Fibroblast of lung (primary cell): ENCODE measurements around the gene AK8. TPM values are rescaled to one million over a fixed set of nuclear protein-coding genes. Genes with fewer than 3 reads are reported as not detected.

Experiments used
- DNase-seq, 2 donors: peaks; one replicate each; pipeline versions ENCODE4 v3.0.0 to v3.0.0-alpha.2; 2010; ENCODE audit warnings: low read depth in 2 of 2
- H2AFZ ChIP-seq: 2 replicates; pipeline ENCODE4 v1.5.1; 2012; ENCODE audit warnings: low read length, control low read depth, inconsistent platforms
- H3K27ac ChIP-seq: 2 replicates; pipeline ENCODE4 v1.5.1; 2011; ENCODE audit warnings: low read length, control low read depth; ENCODE audit not compliant: insufficient read depth
- H3K27me3 ChIP-seq: 2 replicates; pipeline ENCODE4 v1.5.1; 2011; ENCODE audit warnings: mild to moderate bottlenecking, low read length; ENCODE audit not compliant: control insufficient read depth, insufficient read depth
- H3K36me3 ChIP-seq: 2 replicates; pipeline ENCODE4 v1.5.1; 2011; ENCODE audit warnings: low read length; ENCODE audit not compliant: control insufficient read depth, insufficient read depth
- H3K4me1 ChIP-seq: 2 replicates; pipeline ENCODE4 v1.5.1; 2011; ENCODE audit warnings: low read length; ENCODE audit not compliant: control insufficient read depth, insufficient read depth; ENCODE audit errors: extremely low read depth
- H3K4me2 ChIP-seq: 2 replicates; pipeline ENCODE4 v1.5.1; 2011; ENCODE audit warnings: low read length, control low read depth; ENCODE audit not compliant: insufficient read depth; ENCODE audit errors: extremely low read depth
- H3K4me3 ChIP-seq, 4 experiments: fragments of 200-600 bp in 1 of 4; sonication (generic) in 1 of 4; replicated peaks in 1 of 4; 2 replicates each; pipeline ENCODE4 v1.5.1; 2011 to 2016; ENCODE audit warnings: low read length in 4 of 4, low read depth in 3 of 4, mild to moderate bottlenecking in 3 of 4, control low read depth in 2 of 4, inconsistent platforms in 1 of 4, mixed read lengths in 1 of 4; ENCODE audit not compliant: insufficient read depth in 1 of 4; ENCODE audit errors: control extremely low read depth in 1 of 4
- H3K79me2 ChIP-seq: 2 replicates; pipeline ENCODE4 v1.5.1; 2012; ENCODE audit warnings: mild to moderate bottlenecking, low read length, inconsistent platforms; ENCODE audit not compliant: control insufficient read depth, insufficient read depth
- H3K9ac ChIP-seq: 2 replicates; pipeline ENCODE4 v1.5.1; 2011; ENCODE audit warnings: mild to moderate bottlenecking, low read length, control low read depth; ENCODE audit not compliant: insufficient read depth
- H3K9me3 ChIP-seq: 2 replicates; pipeline ENCODE4 v1.5.1; 2012; ENCODE audit warnings: low read depth, low read length; ENCODE audit not compliant: control insufficient read depth, insufficient read depth
- H4K20me1 ChIP-seq: 2 replicates; pipeline ENCODE4 v1.5.1; 2011; ENCODE audit warnings: low read length; ENCODE audit not compliant: control insufficient read depth, insufficient read depth; ENCODE audit errors: extremely low read depth
- EZH2 ChIP-seq: IDR thresholded peaks from 2 replicates; pipeline ENCODE4 v1.5.1; 2012; ENCODE audit warnings: low read length, control low read depth, mild to moderate bottlenecking; ENCODE audit errors: missing control alignments
- polyA plus RNA-seq, 2 donors: library from polyadenylated mRNA; depleted of rRNA in 1 of 2; stranded (reverse) in 1 of 2; unstranded in 1 of 2; fragments of >200 nt; gene quantifications; 2 replicates each; pipeline ENCODE4 v1.2.1, GENCODE V29; 2011 to 2012; ENCODE audit warnings: missing spikeins in 1 of 2
- total RNA-seq: library from RNA; depleted of rRNA; stranded (reverse); fragments of >200 nt; gene quantifications from 2 replicates; pipeline ENCODE4 v1.2.1, GENCODE V29; 2014
- TF ChIP-seq, protein P1 (sequence below), 2 donors: IDR thresholded peaks in 1 of 2; conservative IDR thresholded peaks in 1 of 2; 1 replicate in 1 of 2; 2 replicates in 1 of 2; pipeline ENCODE4 v1.5.1; 2011 to 2012; ENCODE audit warnings: low read length in 2 of 2, control low read depth in 1 of 2, inconsistent platforms in 1 of 2, low read depth in 1 of 2, mild to moderate bottlenecking in 1 of 2

The AK8 gene
- total and polyA plus RNA-seq, 2 donors (not counting 1 experiment from before 2014, with no cell fraction given) = 0.17 to 0.50 TPM

DNA sequence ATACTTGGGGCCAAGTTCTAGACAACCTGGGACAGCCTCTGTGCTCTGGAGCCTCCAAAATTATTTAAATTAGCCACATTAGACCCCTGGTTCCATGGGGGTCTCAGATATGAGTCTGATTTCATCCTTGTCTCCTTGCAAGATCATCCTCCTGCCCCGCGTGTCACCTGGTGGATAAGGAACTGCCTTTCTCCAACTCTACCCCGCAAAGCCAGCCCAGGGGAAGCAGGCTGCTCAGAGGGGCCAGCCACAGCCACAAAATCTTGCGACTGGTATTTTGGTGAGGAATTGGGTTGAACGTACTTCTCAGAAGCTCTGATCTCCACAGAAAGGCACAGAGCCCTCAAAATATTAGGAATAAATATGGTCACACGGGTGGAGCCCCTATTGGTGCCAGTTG, 101.2 kb downstream of the AK8 start:
- no peak for DNase-seq
- Histone ChIP-seq H3K79me2 (no peaks in the 10 kb centered on the region), H3K4me1 (no peaks in the 10 kb centered on the region), H4K20me1 (no peaks in the 10 kb centered on the region), H3K27ac (no peak overlapping the region), H3K9ac (no peak overlapping the region), H3K36me3 (no peaks in the 10 kb centered on the region), H3K27me3 (peaks cover 3% of the 10 kb centered on the region), H3K4me3 (no peak overlapping the region), H3K9me3 (no peaks in the 10 kb centered on the region), H3K4me2 (no peak overlapping the region), H2AFZ (no peak overlapping the region)
- no peak for TF ChIP-seq EZH2
- TF ChIP-seq, protein P1, sequence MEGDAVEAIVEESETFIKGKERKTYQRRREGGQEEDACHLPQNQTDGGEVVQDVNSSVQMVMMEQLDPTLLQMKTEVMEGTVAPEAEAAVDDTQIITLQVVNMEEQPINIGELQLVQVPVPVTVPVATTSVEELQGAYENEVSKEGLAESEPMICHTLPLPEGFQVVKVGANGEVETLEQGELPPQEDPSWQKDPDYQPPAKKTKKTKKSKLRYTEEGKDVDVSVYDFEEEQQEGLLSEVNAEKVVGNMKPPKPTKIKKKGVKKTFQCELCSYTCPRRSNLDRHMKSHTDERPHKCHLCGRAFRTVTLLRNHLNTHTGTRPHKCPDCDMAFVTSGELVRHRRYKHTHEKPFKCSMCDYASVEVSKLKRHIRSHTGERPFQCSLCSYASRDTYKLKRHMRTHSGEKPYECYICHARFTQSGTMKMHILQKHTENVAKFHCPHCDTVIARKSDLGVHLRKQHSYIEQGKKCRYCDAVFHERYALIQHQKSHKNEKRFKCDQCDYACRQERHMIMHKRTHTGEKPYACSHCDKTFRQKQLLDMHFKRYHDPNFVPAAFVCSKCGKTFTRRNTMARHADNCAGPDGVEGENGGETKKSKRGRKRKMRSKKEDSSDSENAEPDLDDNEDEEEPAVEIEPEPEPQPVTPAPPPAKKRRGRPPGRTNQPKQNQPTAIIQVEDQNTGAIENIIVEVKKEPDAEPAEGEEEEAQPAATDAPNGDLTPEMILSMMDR (conservative IDR thresholded peaks at IDR 0.05 in 1 of 2, IDR thresholded peaks at IDR 0.05 in 1 of 2; ENCODE audit: low read depth in 1 of 2, low read length in 2 of 2) = no peak

DNA sequence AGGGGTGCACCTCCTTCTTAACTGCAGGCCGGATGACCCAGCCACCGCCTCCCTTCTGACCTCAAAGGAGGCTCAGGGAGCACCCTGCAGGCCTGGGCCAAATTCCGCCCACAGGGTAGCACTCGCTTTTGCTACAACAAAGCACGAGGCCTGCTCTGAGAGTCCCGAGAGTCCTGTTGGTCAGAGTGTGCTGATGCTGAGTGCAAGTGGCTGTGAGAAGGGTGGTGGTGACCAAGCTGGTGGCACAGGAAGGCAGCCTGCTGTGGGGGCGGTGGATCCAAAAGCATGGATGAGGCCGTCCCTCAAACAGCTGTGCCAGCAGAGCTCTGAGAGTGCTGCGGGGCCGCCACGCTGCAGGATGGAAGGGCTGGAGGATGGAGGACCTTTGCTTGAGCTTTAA, 101.8 kb downstream of the AK8 start:
- Histone ChIP-seq H3K4me2 (no peak overlapping the region), H2AFZ (no peak overlapping the region), H3K9ac (no peak overlapping the region), H3K4me1 (no peaks in the 10 kb centered on the region), H3K79me2 (no peaks in the 10 kb centered on the region), H4K20me1 (no peaks in the 10 kb centered on the region), H3K9me3 (no peaks in the 10 kb centered on the region), H3K27me3 (peaks cover 3% of the 10 kb centered on the region), H3K4me3 (no peak overlapping the region), H3K36me3 (no peaks in the 10 kb centered on the region), H3K27ac (no peak overlapping the region)
- DNase-seq = no peak
- no peak for TF ChIP-seq EZH2

DNA sequence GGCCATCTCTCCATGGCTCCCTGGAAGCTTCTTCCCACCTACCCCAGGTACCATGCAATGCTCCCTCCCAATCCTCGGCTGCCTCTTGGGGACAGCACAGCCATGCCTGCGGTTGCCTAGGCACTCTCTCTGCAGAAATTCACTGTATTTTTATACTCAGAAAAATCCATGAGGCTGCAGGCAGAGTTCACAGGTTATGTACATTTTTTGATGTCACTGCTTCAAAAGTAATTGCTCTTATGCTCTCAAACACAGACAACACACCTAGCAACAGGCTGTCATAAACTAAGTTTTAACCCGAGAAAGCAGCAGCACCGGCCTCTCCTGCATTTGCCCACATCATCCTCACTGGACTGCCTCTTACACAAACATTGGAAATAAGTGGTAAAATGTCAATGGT, 102.4 kb downstream of the AK8 start:
- Histone ChIP-seq H3K27ac (no peak overlapping the region), H3K4me3 (no peak overlapping the region), H3K4me2 (no peak overlapping the region)

More for the DNA sequence above, 102.4 kb downstream of the AK8 start:
- no peaks in the 10 kb centered on the region for H3K4me1 ChIP-seq
- peaks cover 3% of the 10 kb centered on the region for H3K27me3 ChIP-seq
- no peaks in the 10 kb centered on the region for H3K9me3 ChIP-seq
- H2AFZ ChIP-seq = no peak overlapping the region
- TF ChIP-seq, protein P1 (conservative IDR thresholded peaks at IDR 0.05 in 1 of 2, IDR thresholded peaks at IDR 0.05 in 1 of 2; ENCODE audit: low read depth in 1 of 2, low read length in 2 of 2) = no peak
- no peak for TF ChIP-seq EZH2
- H3K36me3 ChIP-seq = no peaks in the 10 kb centered on the region
- DNase-seq = no peak
- no peaks in the 10 kb centered on the region for H3K79me2 ChIP-seq
- no peaks in the 10 kb centered on the region for H4K20me1 ChIP-seq
- no peak overlapping the region for H3K9ac ChIP-seq
